GM03348 (cell line): Measurements from ENCODE around the gene PCBP4.
A peak's percentile ranks its signal among the peaks of the same experiment; 100 is the strongest.
"Not testable (repeated sequence)": the region's sequence is repeated elsewhere in the genome, so short reads cannot be mapped to it uniquely, and the experiment has no call there.

Experiments used
- DNase-seq: peaks from one replicate; pipeline ENCODE4 v3.0.0; 2012; ENCODE audit warnings: low spot score

The PCBP4 gene

GRCh38 chr3:51994530-51994929 lies 27.3 kb upstream of the PCBP4 start:
- no peak for DNase-seq

- DNase-seq = not testable (repeated sequence)
These were observed 26.4 kb upstream of the PCBP4 start for GRCh38 chr3:51993657-51994056.

GRCh38 chr3:51992017-51992682 lies 24.9 kb upstream of the PCBP4 start:
- DNase-seq = no peak

- not testable (repeated sequence) for DNase-seq
These were observed 23.3 kb upstream of the PCBP4 start for GRCh38 chr3:51990501-51990971.

- no peak for DNase-seq
These were observed 21.3 kb upstream of the PCBP4 start for GRCh38 chr3:51988286-51989146.

- DNase-seq = no peak
These were observed 20.3 kb upstream of the PCBP4 start for GRCh38 chr3:51987568-51987967.

GRCh38 chr3:51986010-51986947 lies 19.0 kb upstream of the PCBP4 start:
- no peak for DNase-seq

GRCh38 chr3:51985063-51985462 lies 17.8 kb upstream of the PCBP4 start:
- no peak for DNase-seq

- no peak for DNase-seq
These were observed 17.0 kb upstream of the PCBP4 start for GRCh38 chr3:51984269-51984647.

- no peak for DNase-seq
These were observed 16.5 kb upstream of the PCBP4 start for GRCh38 chr3:51983578-51984268.

- peak; percentile 98 for DNase-seq
These were observed 15.8 kb upstream of the PCBP4 start, which contains the start of gene ACY1 for GRCh38 chr3:51982838-51983577. TSS of gene ACY1 (plus strand) at chr3:51983535. CDS start at chr3:51984065, 530 bp downstream.

GRCh38 chr3:51982352-51982837 lies 15.1 kb upstream of the PCBP4 start:
- peak; percentile 50 for DNase-seq

GRCh38 chr3:51980253-51980652 lies 13.0 kb upstream of the PCBP4 start:
- no peak for DNase-seq

GRCh38 chr3:51978143-51978502 lies 10.9 kb upstream of the PCBP4 start:
- no peak for DNase-seq

GRCh38 chr3:51977446-51978142 lies 10.3 kb upstream of the PCBP4 start:
- no peak for DNase-seq

GRCh38 chr3:51975852-51976549 lies 8.7 kb upstream of the PCBP4 start:
- DNase-seq = peak; percentile 59

- DNase-seq = peak; percentile 95
These were observed 8.0 kb upstream of the PCBP4 start, which contains the start of gene ABHD14A for GRCh38 chr3:51974963-51975851. TSS of gene ABHD14A (plus strand) at chr3:51975064. CDS start at chr3:51975136, 72 bp downstream.

- peak; percentile 49 for DNase-seq
These were observed 7.2 kb upstream of the PCBP4 start for GRCh38 chr3:51974277-51974962.
